NCI-H1694 treated with DMSO at 0.1 percent for 48 hours (cell line): ENCODE results near the gene KCNN3.

Experiments used
- DNase-seq: peaks from one replicate; lab custom pipeline; 2025; lab: John Stamatoyannopoulos, UW

Gene KCNN3

DNA sequence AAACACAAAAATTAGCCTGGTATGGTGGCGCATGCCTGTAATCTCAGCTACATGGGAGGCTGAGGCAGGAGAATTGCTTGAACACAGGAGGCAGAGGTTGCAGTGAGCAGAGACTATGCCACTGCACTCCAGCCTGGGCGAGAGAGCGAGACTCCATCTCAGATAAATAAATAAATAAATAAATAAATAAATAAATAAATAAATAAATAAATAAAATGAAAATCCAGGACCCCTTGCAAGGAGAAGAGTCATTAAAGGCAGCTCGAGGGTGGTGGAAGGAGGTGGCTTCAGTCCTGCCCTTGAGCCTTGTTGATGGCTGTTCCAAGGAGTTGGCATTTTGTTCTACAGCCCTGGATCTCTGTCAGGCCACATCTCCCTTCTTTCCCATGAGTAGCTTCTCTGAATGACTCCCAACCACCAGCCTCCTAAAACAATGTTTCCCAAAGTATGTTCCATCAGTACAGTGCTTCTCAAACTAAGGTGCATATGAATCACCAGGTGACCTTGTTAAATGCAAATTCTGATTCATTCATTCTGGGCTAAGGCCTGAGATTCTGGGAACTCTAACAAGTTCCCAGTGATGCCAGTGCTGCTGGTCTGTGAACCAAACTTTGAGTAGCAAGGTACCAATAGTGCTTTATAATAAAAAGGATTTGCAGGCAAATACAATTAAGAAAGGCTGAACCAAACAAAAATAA, 99.0 kb downstream of the KCNN3 start:
- DNase-seq = no peak

DNA sequence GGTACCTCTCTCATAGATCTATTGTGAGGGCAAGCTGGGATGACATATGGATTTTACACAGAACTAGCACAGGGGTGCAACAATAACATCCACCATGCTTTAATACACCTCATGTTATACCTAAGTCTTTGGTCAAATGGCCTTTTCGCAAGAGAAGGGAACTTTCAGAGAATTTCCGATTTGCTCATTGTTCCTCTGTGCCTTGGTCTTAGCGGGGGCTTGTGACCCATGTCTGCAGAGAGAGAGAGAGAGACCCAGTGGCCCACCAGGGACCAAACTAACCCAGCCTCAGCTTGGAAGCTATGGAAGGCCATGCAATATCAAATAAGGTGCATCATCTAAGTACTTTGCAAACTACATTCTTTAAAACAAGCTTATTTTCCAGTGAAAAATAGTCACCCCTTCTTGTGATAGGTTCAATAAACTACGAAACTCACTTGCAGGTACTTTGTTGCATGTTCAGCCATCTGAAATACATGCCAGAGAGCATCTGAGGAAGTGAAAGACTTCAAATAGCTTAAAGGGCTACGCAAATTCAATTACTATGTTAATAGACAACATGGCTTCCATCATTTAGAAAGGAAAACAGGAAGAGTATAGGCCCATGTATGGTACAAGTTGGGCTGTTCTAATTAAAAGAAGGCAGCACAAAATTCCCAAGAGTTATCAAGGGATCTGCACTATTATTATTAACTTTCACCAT, 100.7 kb downstream of the KCNN3 start:
- no peak for DNase-seq

DNA sequence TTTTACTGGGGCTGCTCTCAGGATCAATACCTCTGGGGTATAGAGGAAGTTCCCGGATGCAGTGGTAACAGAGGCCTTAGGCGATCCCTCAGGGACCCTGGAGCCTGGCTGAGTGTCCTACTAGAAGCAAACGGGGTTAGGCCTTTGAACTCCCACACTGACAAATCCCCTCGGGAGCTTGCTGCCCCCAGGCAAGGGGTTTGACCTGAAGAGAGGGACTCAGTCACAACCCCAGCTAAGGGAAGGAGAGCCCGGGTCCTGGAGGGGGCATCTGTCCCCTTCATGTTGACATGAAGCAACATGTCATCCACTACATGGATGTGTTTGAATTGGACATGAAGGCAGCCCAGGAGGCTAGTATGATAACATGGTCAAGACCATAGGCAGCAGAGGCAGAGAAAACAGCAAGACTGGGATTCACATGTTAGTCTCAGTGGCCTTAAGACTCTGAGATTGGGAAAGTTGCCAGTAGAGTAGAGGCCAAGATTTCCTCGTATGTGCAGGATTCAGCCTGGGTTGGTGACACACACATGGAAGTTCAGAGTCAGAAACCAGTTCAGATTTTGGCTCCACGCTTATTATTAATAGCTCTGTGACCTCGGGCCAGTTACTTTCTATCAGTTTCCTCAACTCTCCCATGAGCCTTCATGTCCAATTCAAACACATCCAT, 101.5 kb downstream of the KCNN3 start:
- DNase-seq = no peak

DNA sequence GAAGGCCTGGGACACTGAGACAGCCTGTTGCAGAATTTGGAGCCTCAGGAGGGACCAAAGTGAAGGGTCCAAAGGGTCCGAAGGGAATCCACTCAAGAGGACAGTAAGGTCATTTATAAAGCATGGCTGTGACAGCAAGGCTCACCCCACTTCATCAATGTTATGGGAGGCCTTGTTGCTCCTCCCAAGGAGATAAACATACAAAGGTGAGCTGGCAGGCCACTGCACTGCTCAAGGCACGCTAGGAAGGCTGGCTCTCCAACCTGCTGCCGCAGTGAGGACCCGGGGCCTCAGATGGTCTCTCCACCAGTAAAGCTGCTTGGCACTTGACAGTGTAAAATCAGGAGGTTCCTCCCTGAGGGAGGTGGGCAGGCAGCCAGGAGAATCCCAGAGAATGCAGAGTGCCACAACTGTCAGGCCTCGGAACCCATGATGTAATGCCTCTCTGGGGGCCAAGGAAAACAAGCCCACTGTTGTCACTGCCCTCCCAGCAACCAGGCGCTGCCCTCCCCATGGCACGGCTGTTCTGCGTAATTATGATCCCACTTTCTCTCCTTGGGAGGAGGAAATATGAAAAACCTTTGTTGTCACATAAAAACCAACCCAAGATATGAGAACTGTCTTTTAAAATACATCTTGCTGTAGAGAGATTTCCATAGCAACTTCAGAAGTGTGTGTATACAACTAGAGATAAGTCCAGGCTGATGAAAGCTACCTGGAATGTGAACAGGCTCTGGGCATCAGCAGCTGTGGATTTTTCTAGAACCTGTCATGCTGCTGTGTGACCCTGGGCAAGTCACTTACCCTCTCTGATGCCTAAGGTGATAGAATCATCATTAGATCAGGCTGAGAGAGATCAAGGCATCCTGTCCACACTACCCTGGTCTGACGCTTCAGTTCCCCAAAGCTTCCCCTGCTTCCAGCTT, 102.5 kb downstream of the KCNN3 start:
- DNase-seq = peak; percentile 92

DNA sequence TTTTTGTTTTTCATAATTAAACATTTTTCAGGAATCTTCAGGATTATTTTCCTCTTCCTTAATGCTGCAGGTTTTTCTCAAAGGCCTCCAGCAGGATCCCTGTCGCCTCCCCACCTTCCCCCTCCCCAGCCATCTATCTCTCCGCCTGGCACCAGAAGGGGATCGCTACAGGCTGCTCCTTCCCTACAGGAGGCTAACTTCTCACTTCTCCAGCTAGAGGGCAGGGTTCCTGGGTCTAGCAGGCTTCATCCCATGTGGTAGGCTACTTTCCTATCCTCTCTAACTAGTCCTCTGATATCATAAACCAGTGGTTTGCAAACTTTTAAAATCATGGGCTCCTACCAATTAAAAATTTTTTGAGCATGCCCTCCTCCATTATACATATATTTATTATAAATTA, 104.1 kb downstream of the KCNN3 start:
- peak; percentile 63 for DNase-seq

DNA sequence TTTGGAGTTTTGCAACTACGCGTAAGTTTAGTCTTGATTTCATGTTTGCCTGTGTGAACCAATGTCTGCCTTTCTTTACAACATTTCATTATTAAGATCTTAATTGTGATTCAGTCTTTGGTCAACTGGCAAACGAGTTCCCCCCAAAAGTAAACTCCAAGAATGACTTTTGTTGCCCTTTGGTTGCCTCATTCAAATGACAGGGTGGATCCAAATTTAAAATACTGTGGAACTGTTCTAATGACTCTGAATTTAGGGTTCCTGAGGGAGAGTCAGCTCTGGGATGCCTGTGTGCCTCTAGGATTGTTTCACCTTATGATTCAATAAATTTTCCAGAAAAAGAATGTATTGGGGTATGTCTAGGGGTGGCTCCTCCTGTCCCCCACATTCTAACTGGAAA, 105.3 kb downstream of the KCNN3 start:
- no peak for DNase-seq

DNA sequence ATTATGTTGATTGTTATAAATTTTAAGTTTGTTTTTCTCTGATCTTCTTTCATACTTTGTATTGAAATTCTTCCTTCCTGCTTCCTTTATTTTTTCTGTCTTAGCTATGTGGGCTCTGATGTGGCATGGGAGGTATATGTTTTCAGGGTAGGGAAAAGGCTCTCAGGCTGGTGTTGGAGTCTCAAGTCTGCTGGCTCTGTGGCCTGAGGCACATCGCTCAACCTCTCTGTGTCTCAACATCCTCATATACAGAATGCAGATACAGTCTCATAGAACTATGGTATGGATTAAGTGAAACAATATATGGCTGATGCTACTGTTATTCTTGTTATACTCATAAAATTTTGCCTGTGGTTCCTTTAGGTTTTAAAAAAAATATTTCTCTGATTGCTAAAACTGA, 105.9 kb downstream of the KCNN3 start:
- no peak for DNase-seq

DNA sequence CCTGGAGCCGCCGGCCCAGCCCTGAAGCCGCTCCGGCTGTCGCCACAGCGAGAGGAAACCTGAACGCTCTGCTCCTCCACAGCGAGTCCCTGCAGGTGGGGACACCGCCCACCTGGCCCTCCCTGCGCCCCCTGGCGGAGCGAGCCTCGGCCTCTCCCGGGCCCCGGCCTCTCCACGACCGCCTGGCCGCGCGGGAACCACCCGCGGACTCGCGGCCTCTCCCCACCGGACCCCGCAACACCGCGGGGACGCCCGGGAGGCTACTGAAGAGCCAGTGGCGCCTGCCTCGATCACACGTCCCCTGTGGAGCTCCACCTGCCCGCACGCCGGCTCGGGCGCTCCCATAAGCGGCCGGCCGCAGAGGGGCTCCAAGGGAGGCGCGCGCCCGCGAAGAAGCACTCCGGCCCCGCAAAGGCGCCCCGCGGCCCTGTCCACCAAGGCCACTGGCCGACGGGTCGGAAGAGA, 109.6 kb downstream of the KCNN3 start:
- no peak for DNase-seq

DNA sequence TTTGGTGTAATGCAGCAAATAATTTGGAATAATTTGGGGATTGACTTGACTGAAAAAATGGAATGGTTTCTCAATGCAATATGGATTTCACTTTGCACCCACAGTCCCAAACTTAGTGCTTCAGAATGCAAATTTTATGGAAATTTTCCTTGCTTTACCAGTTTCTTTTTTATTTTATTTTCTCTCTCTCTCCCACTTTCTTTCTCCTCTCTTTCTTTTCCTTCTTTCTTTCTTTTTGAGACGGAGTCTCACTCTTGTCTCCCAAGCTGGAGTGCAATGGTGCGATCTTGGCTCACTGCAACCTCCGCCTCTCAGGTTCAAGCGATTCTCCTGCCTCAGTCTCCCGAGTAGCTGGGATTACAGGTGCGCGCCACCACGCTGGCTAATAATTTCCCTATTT, 110.3 kb downstream of the KCNN3 start:
- no peak for DNase-seq

DNA sequence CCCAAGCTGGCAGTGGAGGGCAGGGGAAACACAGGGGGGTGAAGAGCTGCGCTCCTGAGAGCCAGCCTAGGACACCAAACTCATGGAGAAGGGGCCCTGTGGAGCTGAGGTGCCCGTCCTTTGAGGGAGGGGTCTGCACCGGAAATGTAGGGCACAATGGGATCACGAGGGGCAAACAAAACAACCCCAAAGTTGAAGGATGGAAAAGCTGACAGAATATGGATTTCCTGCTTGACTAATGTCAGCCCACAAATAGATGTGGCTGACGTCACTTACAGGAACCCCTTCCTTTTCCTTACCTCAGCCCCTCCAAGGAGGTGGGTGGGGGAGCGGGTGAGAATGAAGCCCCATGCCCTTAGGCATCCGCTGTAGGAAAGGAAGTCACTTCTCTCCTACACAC, 110.9 kb downstream of the KCNN3 start:
- no peak for DNase-seq

DNA sequence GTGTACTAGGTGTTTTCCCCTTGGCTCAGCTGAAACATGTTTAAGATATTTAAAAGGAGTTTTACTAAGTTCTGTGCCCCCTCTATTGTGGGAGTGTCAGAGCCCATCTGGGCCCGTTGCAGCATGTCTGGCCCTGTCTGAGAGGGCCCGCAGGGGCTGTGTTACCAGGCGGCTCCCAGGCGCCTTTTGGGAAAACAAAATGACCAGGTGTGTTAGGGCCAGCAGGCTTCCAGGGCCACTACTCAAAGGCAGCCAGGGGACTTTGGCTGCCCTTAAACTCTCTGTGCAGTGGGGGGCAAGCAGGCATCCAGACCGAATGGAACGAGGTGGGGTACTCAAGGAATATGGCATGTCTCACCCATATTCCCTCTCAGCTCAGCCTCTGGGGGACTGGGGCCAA, 111.7 kb downstream of the KCNN3 start:
- no peak for DNase-seq

DNA sequence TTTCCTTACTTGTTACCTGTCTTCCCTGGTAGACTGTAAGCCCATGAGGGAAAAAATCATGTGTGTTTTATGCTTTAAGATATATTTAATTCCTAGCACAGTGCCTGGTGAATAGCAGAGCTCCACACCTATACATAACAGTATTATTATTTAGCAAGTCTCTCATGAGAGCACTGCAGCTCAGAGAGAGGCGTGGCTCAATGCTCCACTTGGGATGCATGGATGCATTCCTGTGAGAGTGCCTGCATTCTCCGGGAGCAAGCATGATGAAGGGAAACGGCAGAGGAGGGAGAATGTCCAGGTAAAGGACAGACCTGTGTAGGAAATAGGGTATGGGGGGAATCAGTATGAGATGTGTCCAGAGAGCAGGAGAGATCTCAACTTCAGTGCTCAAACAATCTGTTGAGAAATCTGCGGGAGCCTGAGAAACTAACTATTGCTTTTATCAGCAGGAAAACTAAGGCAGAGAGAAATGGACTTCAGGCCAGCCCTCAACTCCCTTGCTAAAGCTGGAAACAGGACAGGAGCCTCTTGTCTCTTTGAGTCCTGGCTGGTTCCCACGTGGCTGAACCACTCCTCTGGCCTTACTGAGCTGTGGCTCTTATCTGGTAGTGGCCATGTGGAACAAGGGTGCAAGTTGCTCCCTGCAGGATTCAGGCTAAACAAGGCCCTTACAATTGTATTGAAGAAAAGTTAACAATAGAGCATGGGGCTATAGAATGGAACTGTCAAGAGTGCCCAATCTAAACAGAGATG, 113.1 kb downstream of the KCNN3 start:
- no peak for DNase-seq

DNA sequence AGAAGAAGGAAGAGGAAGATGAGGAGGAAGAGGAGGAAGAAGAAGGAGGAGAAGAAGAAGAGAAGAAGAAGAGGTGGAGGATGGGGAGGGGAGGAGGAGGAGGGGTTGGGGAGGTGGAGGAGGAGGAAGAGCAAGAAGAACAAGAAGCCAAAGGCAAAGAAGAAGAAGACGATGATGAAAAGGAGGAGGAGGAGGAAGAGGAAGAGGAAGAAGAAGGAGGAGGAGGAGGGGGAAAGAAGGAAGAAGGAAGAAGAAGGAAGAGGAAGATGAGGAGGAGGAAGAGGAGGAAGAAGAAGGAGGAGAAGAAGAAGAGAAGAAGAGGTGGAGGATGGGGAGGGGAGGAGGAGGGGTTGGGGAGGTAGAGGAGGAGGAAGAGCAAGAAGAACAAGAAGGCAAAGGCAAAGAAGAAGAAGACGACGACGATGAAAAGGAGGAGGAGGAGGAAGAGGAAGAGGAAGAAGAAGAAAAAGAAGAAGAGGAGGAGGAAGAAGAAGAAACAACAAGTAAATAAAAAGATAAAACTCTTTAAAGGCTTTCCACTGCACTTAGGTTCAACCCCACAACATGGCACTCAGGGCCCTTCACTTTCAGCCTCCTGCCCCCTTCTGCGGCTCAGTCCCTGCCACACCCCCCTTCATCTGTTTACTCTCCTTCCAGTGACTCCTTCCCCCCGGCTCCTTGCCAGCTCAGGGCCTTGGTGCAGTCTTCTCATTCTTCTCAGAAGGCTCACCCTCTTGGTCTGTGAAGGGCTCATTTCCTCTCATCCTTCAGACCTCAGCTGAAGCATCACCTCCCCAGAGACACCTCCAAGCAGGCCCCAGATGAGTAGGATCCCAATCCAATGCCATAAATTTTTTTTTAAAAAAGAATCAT, 114.0 kb downstream of the KCNN3 start:
- no peak for DNase-seq

DNA sequence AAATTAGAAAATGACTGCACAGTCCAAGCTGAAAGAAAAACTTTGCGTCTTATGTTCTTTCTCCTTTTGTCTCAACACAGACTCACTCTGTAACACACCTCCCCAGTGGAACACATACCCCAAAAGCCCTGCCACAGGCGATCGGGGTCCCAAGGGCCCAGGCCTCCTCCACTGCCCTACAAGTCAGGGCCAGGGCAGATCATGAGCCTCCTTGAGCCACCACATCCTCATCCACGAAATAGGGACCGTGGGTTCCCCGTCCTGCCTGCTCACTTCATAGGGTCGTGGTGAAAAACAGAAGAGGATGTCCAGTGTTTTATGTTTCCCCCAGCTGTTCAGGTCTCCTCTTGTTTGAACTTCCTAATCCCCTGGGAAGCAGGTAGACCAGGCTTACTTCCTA, 116.7 kb downstream of the KCNN3 start:
- DNase-seq = no peak

DNA sequence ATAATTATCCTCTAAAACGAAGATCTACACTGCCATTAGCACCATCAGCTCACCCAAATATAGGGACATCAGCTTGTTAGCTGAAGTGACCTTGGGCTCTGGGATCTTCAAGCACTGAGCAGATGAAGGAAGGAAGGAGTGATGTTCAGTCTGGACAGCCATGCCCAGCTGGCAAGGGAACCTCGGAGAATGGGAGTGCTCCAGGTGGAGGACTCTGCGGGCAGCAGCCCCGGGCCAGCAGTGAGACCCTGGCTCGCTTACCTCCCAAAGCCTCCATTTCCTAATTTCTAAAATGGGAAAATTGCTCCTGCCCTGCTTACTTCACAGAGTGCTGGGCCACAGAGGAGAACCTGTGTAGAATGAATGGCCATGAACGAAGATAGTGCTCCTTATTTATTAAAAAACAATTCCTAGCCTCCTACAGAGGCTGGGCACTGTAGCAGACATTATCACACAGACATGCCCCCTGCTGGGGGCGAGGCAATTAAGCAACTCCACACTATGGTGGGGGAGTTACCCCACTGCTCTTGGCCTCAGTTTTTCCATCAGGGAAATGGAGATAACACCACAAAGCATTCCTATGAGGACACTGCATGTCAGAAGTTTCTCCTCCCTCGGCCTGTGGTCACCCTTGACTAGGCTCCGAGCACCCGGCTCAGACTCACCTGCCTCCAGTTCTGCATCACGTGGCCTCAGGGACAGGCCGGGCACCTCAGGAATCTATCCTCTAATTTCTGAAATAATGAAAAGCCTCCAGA, 117.6 kb downstream of the KCNN3 start:
- no peak for DNase-seq

DNA sequence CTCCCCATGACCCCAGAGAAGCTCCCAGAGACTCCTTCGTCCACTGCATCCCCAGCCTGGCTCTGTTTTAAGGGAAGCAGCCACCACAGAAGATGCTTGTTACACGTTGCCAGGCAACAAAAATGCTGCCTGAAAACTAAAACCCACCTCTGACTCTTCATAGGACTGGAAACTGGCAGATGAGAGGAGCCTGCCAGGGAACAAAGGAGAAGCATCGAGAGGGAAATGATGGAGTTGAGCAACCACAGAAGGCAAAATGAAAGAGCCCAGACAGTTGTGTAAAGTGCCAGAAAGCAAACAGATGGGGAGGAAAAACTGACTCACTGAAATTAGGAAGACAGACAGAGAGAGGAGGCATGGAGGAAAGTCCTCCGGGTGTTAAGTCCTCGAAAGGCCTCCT, 118.4 kb downstream of the KCNN3 start:
- DNase-seq = peak; percentile 65

DNA sequence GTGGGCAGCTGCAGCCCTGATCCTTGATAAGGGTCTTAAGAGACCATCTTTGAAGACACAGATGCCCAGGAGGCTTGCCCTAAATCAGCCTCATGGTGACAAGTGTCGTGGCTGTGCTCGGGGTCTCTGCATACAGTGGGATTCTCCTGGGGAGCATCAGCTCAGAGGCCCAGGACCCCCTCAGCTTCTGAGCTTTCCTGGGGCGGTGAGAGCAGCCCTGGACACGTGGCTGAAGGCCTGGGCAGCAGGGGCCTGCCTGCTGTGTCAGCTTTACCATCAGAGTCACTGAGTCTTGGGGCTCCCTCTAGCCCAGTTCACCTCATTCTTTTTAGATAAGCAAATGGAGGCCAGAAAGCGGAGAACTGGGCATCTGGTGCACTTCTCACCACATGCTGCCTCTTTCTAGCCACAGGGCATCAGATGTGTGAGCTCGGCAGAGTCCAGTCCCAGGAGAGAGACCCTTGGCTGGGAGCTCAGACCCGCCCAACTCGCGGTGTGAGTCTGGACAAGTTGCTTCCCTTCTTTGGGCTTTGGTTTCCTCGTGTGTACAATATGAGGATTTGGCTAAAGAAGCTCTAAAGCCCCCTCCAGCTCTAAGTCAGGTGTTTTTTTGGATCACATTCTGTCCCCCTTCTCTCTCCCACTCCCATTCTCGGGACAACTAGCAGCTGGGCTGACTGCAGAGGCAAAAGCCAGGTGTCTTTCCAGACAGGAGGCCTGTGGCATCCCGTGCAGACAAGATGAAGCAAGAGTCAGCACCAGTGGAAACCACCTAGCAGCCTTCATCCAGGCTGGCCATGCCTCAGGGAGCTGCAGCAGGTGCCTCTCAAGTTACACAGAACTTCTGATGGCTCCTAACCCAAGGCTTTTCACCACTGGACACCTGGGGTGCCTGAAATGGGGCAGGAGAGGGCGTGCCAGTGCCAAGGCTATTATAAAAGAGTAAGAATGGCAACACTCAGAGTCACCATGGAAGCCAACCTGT, 119.1 kb downstream of the KCNN3 start:
- no peak for DNase-seq

DNA sequence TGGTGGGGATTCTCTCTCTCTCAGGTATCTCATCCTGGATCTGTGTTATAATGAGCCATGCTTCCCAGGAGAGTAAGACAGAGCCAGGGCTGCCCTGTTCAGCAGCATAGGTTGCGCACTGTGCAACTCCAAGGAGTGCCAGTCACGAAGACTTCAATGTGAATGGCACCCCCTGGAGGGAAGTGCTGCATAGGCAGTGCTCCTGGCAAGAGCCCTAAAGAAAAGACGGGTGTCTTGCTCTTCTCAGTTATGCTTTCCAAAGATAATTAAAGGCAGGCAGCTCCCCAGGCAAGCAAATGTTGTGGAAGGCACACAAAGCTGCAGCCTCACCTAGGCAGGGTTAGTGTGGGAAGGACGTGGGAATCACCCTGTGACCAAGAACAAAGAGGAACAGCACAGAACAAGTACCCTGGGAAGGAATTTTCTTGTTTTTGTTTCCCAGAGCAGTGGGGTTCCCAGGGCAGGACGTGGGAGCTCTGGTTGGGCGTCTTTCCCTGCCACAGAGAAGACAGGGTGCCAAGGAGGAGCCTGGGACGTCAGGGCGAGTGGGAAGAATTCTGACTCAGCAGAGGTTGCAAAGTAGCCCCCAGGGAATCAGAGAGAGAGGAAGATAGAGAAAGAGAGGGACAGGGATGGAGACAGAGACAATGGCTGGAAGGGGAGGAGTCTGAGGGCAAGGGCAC, 120.9 kb downstream of the KCNN3 start:
- no peak for DNase-seq
